SU-DHL-6 (cell line): ENCODE data around the gene KRTAP10-12.

Source experiments
- CTCF ChIP-seq: fragments of 200-600 bp; sonication (generic); IDR thresholded peaks from one replicate; pipeline ENCODE4 v1.5.1; 2017; ENCODE audit warnings: antibody characterized with exemption, mild to moderate bottlenecking, low read length, moderate library complexity; ENCODE audit not compliant: insufficient read depth, poor library complexity, severe bottlenecking
- EZH2phosphoT487 ChIP-seq: fragments of 200-600 bp; sonication (generic), shearing (Covaris generic); conservative IDR thresholded peaks from 2 replicates; pipeline ENCODE4 v1.6.1; 2018; ENCODE audit warnings: mild to moderate bottlenecking, antibody characterized with exemption, low read length, moderate library complexity, mixed read lengths

GRCh38 chr21:44694776-44695175 lies 2.2 kb upstream of the KRTAP10-12 start:
- TF ChIP-seq CTCF (no peak), EZH2phosphoT487 (no peak)
